Measurements from ENCODE around the gene ACD. TPM values are rescaled to one million over a fixed set of nuclear protein-coding genes. Genes with fewer than 3 reads are reported as not detected.

The ACD gene
- 30.0 to 36.4 TPM (median 32.9 TPM) in 5 replicates for total RNA-seq (2022; extraction: Qiagen RNA extraction; ENCODE audit: low read depth)

DNA sequence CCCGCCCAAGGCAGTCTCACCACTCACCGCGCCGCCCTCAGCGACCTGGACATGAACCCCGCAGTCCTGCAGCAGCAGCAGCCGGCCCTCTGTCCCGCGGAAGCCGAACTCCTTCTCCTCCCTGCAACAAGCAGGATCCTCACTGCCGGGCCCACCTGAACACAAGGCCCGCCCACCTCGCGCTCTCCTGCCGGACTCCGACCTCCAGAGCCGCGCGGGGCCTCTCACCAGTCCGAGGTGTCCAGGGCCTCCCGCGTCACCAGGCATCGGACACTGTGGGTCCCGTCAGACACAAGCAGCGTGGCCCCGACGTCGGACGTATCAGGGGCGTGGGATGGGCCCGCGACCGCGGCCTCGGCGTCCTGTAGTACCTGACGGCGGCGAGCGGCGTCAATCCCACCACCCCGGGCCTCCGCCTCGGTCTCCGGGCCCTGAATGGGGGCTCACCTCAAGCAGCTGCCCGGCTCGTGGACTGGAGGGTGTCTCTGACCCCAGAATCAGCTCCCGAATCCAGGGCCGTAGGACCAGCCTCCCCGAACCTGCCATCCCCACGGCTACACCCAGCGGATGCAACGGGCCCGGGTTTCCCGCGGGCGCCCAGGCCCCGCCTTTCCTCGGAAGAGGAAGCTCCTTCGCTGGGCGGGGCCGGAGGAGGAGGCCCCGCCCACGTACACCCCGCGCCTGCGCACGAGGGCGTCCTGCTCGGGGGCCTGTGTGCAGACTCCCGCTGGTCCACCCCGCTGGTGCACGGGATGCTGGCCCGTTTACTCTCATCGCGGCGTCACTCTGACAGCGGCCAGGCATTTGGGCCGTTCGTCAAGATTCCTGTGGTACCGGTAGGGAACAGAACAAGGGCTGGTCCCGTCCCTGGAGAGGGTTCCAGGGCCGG is at the start of gene ACD:
ACD (minus strand) TSS at position 586 of the 889 bp plus-strand sequence; CDS start at position 546, 40 bp downstream.

DNA sequence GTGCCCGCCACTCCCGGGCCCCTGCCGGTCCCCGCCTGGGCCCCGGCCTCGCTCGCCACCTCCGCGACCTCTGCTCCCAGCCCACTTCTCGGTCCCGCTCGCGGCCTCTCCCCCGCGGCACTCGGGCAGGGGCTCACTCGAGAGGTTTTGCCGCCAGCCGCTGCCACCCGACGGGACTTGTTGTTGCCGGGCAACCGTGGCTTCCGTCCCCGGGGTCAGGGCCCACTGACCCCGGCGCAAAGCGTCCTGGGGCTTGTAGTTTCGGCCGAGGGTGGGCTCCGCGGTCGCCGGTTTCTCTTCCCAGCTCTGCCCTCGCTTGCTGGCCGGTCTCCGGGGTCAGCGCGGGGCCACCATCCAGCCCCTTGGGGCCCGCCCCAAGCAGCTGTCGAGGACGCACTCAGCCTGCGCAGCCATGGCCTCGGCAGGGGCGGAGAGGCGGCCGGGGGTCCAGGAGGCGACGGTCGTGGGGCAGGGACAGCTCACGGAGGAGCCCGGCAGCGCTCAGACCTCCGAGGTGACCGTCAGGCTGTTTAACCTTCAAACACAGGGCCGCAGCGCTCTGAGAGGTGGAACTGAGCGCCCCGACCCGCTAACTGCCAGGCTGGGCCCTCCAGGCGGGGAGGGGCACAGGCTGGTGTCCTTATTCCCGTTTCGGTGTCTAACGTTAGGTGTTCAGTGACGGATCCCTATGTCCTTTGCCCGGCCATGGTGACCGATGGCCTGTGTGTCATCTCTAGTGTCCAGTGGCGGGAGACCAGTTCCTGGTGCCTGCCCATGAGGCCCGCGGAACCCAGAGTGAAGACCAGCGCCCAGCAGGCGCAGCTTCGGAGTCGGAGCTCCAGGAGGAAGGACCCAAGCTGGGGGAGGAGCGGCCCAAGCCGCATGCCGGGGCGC is 6.7 kb upstream of the ACD start, which contains the start of the genes C16orf86 and ENKD1:
C16orf86 (plus strand) TSS at position 256 of the 894 bp plus-strand sequence; CDS start at position 413, 157 bp downstream.
ENKD1 (minus strand) TSS at position 192 of the 894 bp plus-strand sequence. CDS start 308 bp downstream, outside the sequence.

DNA sequence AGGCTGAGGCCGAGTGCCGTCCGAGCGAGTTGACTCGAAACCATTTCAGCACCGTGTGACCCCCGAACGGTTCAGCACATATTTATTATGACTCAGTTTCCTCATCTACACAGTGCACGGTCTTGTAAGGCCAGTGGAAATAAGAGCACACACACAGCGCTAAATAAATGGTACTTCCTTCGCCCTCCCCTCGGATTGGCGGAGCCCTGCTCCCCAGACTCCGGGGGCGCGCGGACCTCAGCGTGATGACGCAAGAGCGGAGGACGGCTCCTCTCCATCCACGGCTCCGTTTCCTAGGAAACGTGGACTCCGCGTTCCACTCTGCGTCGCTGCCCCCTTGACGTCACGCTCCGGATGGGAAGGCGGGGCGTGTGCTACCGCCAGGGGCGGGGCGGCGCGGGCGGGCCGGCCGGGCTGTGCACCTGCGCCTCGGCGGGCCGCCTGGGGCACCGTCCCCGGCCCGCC is 536 bp upstream of the ACD start, which contains the start of gene PARD6A:
PARD6A (plus strand) TSS at position 397 of the 465 bp plus-strand sequence. CDS start 79 bp downstream, outside the sequence.

Other genes with a start within 250 kb of the ACD start
- 5.8 to 9.2 TPM (median 6.1 TPM) in 5 replicates for gene ZDHHC1, start 243.8 kb downstream of the ACD start, total RNA-seq (2022; extraction: Qiagen RNA extraction; ENCODE audit: low read depth)
- gene HSD11B2, start 229.1 kb downstream of the ACD start, total RNA-seq (2022; extraction: Qiagen RNA extraction; ENCODE audit: low read depth): 1.5 to 1.8 TPM (median 1.6 TPM) in 5 replicates
- gene ATP6V0D1, start 179.1 kb downstream of the ACD start, total RNA-seq (2022; extraction: Qiagen RNA extraction; ENCODE audit: low read depth): 96.9 to 122 TPM (median 109 TPM) in 5 replicates
- gene AGRP, start 176.7 kb downstream of the ACD start, total RNA-seq (2022; extraction: Qiagen RNA extraction; ENCODE audit: low read depth): not detected in 5 replicates
- 35.5 to 51.5 TPM (median 44.3 TPM) in 5 replicates for gene RIPOR1, start 131.4 kb downstream of the ACD start, total RNA-seq (2022; extraction: Qiagen RNA extraction; ENCODE audit: low read depth)
- 35.7 to 41.4 TPM (median 37.8 TPM) in 5 replicates for gene CTCF, start 97.7 kb downstream of the ACD start, total RNA-seq (2022; extraction: Qiagen RNA extraction; ENCODE audit: low read depth)
- gene CARMIL2, start 15.1 kb downstream of the ACD start, total RNA-seq (2022; extraction: Qiagen RNA extraction; ENCODE audit: low read depth): 0.78 to 2.0 TPM (median 1.3 TPM) in 5 replicates
- 1.4 to 2.3 TPM (median 1.7 TPM) in 5 replicates for gene PARD6A, start 700 bp upstream of the ACD start, total RNA-seq (2022; extraction: Qiagen RNA extraction; ENCODE audit: low read depth)
- 7.5 to 12.1 TPM (median 10.7 TPM) in 5 replicates for gene ENKD1, start 6.5 kb upstream of the ACD start, total RNA-seq (2022; extraction: Qiagen RNA extraction; ENCODE audit: low read depth)
- 0.11 to 0.17 TPM (median 0.14 TPM) in 3 of 5 replicates, not detected in the others for gene C16orf86, start 6.6 kb upstream of the ACD start, total RNA-seq (2022; extraction: Qiagen RNA extraction; ENCODE audit: low read depth)
- gene GFOD2, start 59.1 kb upstream of the ACD start, total RNA-seq (2022; extraction: Qiagen RNA extraction; ENCODE audit: low read depth): 17.4 to 19.2 TPM (median 17.8 TPM) in 5 replicates
- gene RANBP10, start 146.3 kb upstream of the ACD start, total RNA-seq (2022; extraction: Qiagen RNA extraction; ENCODE audit: low read depth): 8.7 to 9.8 TPM (median 9.2 TPM) in 5 replicates
- gene TSNAXIP1, start 146.6 kb upstream of the ACD start, total RNA-seq (2022; extraction: Qiagen RNA extraction; ENCODE audit: low read depth): 0.35 to 0.83 TPM (median 0.43 TPM) in 5 replicates
- 24.7 to 45.1 TPM (median 42.2 TPM) in 5 replicates for gene THAP11, start 182.1 kb upstream of the ACD start, total RNA-seq (2022; extraction: Qiagen RNA extraction; ENCODE audit: low read depth)
- gene NUTF2, start 186.7 kb upstream of the ACD start, total RNA-seq (2022; extraction: Qiagen RNA extraction; ENCODE audit: low read depth): 231 to 244 TPM (median 242 TPM) in 5 replicates
- 26.9 to 31.8 TPM (median 29.8 TPM) in 5 replicates for gene CENPT, start 187.4 kb upstream of the ACD start, total RNA-seq (2022; extraction: Qiagen RNA extraction; ENCODE audit: low read depth)
- 58.5 to 70.6 TPM (median 64.6 TPM) in 5 replicates for gene EDC4, start 212.8 kb upstream of the ACD start, total RNA-seq (2022; extraction: Qiagen RNA extraction; ENCODE audit: low read depth)
- gene NRN1L, start 224.6 kb upstream of the ACD start, total RNA-seq (2022; extraction: Qiagen RNA extraction; ENCODE audit: low read depth): 0.17 to 0.29 TPM in 2 of 5 replicates, not detected in the others
- gene PSKH1, start 233.0 kb upstream of the ACD start, total RNA-seq (2022; extraction: Qiagen RNA extraction; ENCODE audit: low read depth): 11.6 to 18.1 TPM (median 15.8 TPM) in 5 replicates

All from A549 treated with CpdA at 1 μM for 4 hours (cell line).